Activated CD4-positive, alpha-beta T cell treated with anti-CD3 and anti-CD28 coated beads, Interleukin-2, amount 50 U/mL, for 24 hours (primary cell): ENCODE data around the gene BAZ1B.
"Not testable (repeated sequence)": the region's sequence is repeated elsewhere in the genome, so short reads cannot be mapped to it uniquely, and the experiment has no call there.

ENCODE experiments used
- DNase-seq, 2 donors: peaks; one replicate each; pipeline ENCODE4 v3.0.0-alpha.2; 2020; ENCODE audit warnings: low read depth in 1 of 2, low spot score in 1 of 2

The BAZ1B gene

DNA sequence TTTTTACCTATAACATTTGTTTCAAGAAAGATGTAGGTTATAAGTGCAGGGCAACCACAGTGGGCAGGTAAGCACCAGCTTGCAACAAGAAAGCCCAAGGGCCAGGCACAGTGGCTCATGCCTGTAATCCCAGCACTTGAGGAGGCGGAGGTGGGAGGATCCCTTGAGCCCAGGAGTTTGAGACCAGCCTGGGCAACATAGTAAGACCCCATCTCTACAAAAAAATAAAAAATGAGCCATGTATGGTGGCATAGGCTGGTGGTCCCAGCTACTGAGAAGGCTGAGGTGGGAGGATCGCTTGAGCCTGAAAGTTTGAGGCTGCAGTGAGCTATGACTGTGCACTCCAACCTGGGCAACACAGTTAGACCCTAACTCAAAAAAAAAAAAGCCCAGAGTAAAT lies 22.6 kb upstream of the BAZ1B start:
- no peak for DNase-seq

DNA sequence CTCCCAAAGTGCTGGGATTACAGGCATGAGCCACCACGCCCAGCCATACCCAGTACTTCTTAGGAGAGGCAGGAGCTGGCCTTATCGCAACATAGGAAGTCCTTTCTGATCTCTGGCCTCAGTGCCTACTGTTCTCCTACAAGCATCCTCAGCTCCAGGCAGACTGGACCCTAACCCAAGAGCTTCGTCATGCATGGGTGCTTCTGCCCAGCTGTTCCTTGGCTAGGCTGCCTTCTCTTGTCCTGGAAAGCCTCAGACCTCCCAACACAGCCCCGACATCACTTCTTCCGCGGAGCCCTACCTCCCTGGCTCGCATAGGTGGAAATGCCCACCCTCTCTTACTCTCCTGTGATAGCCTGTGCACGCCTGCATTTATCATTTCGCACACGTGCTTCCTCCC lies 19.6 kb upstream of the BAZ1B start:
- DNase-seq: no peak

DNA sequence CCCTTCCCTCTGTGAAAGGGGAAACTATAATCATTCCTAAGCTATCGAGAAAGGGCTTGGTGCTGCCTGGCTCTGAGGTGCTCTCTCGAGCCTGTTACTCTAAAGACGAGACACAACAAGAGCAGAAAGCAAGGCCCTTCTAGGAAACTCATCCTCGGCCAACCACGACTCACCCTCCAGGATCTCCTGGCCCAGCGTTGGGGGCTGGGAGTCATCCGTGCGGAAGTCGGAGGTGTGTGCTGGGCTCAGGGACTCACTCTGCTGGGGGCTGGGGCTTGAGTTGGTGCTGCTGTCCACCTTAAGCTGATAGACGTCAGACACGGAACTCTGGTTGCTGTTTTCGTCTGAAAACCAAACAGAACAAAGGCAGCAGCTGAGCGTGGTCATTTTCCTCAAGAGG lies 17.6 kb upstream of the BAZ1B start:
- DNase-seq: no peak

DNA sequence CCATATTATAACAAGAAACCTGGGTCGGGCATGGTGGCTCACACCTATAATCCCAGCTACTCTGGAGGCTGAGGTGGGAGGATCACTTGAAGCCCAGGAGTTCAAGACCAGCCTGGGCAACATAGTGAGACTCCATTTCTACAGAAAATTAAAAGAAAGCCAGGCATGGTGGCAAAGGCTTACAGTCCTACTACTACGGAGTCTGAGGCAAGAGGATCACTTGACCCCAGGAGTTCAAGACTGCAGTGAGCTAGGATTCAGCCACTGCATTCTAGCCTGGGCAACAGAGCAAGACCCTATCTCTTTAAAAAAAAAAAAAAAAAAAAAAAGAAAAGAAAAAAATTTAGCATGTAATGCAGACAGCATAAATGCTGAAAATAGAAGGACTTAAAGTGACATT lies 16.4 kb upstream of the BAZ1B start:
- not testable (repeated sequence) for DNase-seq

DNA sequence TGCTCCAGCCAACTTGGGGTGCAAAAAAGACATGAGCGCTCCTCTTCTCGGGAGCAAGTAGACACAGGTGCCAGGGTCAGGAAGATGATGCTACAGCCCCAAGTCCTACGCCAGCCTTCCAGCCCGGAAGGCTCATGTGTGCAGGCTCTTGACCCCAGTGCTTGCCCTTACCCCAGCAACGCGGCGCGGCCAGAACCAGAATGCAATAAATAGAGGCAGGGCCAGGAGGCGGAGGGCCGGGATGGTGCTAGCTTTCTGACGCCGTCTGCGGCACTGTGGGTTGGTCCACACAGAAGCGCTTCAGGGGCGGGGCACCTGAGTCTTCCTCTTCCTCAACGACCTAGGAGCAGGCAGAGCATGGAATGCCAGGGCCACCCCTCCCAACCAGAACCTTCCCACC lies 15.0 kb upstream of the BAZ1B start:
- DNase-seq: no peak

DNA sequence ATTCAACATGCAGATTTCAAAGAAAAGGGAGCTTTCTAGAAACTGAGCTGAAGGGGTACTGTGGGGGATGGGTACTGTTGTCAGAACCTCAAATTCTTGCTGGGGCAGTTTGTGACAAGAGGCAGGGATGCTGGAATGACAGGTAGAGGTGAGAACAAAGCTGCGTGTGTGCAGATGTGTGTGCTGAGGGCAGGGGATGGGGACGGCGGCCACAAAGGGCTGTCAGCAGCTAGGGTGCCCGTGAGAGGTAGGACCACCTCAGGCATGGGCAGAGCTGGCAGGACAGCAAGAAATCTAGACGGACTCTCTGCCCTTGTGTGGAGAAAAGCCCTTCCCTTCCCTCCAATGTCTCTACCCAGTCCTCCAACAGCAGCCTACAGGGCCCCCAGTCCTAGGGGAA lies 14.4 kb upstream of the BAZ1B start:
- DNase-seq: no peak

DNA sequence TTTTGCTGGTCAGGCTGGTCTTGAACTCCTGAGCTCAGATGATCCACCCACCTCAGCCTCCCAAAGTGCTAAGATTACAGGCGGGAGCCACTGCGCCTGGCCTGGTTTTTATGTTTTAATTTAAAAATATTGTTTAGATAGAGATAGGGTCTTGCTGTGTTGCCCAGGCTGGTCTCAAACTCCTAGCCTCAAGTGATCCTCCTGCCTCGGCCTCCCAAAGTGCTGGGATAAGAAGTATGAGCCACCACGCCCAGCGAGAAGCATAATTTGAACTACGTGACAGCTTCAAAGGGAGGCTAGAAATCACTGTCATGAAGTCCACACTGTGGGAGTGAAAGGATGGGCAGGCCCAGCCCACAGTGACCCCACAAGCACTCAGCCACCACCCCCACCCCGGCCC lies 13.8 kb upstream of the BAZ1B start:
- DNase-seq: not testable (repeated sequence)

DNA sequence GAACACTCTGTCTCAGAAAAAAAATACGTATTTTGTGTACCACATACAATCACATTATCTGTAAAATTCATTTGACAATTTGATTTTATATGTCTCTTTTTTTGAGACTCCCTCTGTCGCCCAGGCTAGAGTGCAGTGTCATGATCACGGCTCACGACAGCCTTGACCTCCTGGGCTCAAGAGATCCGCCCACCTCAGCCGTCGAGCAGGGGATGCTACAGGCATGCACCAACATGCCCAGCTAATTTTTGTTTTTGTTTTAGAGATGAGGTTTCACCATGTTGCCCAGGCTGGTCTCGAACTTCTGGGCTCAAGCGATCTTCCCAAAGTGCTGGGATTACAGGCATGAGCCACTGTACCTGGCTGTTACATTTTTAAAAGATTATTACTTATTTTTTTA lies 11.6 kb upstream of the BAZ1B start:
- DNase-seq: no peak

DNA sequence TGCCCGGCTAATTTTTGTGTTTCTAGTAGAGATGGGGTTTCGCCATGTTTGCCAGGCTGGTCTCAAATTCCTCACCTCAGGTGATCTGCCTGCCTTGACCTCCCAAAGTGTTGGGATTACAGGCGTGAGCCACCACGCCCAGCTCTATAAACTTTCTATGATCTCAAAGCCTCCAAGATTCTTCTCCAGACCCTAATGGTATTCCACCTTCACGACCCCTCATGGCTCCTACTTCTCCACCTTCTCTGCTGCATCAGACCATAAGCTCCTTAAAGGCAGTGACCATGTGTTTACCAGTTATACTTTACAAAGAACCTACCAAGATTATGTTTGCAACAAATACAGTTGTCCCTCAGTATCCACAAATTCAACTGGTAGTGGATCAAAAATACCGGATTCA lies 10.1 kb upstream of the BAZ1B start:
- DNase-seq: no peak

DNA sequence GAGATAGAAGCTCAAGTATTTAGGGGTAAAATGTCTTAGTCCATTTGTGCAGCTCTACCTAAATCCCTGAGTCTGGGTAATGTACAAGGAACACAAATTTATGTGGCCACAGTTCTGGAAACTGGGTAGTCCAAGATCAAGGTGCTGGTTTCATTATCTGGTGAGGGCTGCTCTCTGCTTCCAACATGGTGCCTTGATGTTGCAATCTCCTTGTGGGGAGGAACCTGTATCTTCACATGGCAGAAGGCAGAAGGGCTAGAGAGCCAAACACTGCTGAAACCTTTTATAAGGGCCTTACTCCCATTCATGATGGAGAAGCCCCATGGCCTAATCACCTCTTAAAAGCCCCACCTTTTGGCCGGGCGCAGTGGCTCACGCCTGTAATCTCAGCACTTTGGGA lies 8.7 kb upstream of the BAZ1B start:
- DNase-seq: no peak

DNA sequence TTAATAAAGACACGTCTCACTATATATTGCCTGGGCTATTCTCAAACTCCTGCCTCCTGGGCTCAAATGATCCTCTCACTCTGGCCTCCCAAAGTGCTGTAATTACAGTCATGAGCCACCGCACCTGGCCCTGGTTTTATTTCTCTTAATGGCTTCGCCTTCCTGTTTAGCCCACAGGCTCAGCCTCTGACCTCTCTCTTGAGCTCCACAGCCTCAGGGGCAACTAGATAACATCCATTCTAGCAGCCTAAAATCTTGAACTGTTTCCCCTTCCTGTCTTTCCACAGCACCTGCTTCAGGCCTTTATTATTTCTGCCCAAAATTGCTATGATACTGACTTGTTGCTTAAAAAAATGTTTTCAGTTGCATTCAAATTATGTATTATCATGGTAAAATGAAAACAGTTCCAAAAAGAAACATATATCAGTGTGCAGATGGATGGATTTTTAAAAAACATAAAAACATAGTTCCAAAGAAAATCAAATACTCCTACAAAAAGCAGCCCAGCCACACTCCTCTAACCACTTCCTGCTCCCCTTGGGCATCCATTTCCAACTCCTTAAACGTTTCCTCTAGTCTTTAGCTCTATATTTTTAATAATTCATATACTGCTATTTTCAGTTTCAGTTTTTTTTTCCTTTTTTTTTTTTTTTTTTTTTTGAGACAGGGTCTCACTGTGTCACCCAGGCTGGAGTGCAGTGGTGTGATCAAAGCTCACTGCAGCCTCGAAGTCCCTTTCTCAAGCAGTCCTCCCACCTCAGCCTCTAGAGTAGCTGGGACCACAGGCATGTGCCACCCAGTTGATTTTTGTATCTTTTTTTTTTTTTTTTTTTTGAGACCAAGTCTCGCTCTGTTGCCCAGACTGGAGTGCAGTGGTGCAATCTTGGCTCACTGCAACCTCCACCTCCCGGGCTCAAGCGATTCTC lies 5.1 kb upstream of the BAZ1B start:
- no peak for DNase-seq

DNA sequence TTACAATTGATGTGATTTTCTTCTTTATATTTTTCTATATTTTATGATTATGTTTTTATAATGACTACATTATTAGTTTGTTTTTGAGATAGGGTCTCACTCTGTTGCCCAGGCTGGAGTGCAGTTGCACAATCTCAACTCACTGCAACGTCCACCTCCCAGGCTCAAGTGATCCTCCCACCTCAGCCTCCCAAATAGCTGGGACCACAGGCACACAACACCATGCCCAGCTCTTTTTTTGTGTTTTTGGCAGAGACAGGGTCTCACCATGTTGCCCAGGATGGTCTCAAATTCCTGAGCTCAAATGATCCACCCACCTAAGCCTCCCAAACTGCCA lies 4.0 kb upstream of the BAZ1B start:
- DNase-seq: not testable (repeated sequence)

DNA sequence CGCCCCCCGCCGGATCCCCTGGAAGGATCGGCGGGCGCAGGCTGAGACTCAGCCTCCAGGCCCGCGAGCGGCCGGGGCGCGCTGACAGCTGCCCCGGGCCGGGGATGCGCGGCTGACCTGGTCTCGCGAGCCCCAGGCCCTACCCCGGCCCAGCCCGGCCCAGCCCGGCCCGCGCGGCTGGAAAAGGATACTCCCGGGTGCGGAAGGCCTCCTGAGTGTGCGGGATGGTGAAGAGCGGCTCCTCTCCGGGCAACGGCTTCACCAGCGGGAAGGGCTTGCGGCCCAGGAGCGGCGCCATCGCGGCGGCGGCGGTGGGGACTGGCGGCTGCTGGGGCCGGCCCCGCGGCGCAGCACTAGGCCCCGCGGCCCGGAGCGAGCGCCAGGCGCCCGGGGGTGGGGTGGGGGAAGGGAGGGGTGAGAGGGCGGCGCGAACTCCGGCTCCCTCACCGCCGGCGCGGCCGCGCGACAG lies 423 bp downstream of the BAZ1B start:
- no peak for DNase-seq

DNA sequence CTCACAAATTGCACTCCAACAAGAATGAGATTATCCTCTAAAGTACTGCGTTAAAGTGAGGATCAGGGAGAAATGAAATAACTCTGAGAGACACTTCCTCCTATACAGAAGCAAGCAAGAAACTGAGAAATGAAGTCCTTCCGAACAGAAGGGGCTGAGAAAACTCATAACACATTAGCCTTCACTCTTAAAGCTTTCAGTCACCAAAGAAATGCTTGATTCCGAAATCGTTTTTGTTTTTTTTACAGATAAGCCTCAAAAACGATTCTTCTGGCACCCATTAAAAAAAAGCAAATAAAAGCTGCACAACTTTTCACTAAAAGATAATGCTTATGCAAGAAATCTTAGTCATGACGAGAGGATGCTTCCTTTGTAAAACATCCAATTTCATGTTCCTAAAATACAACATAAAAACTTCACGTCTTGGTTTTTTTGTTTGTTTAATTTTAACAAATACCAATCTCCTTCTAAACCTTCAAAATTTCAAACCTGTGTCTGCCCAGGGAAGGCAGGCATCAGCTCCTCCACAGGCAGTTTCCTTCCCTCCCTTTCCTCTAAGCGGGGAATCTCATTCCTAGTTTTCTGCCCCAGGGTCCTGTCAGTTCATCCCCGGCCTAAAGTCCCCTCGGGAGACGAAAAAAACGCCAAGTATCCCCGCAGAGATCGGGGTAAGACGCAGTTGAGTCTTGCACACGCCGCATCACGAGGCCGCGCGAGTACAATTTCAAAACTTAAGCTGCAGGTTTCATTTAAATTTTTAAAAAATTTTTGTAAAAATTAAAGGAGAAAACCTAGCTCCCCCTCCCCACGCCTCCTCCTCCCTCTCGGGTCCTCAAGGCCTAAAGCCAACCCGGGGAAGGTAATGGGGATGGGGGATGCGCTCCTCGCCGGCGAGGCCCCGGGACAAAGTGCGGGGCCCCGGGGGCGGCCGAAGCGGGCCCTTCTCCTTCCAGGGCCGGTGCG lies 1.1 kb downstream of the BAZ1B start:
- DNase-seq: no peak

DNA sequence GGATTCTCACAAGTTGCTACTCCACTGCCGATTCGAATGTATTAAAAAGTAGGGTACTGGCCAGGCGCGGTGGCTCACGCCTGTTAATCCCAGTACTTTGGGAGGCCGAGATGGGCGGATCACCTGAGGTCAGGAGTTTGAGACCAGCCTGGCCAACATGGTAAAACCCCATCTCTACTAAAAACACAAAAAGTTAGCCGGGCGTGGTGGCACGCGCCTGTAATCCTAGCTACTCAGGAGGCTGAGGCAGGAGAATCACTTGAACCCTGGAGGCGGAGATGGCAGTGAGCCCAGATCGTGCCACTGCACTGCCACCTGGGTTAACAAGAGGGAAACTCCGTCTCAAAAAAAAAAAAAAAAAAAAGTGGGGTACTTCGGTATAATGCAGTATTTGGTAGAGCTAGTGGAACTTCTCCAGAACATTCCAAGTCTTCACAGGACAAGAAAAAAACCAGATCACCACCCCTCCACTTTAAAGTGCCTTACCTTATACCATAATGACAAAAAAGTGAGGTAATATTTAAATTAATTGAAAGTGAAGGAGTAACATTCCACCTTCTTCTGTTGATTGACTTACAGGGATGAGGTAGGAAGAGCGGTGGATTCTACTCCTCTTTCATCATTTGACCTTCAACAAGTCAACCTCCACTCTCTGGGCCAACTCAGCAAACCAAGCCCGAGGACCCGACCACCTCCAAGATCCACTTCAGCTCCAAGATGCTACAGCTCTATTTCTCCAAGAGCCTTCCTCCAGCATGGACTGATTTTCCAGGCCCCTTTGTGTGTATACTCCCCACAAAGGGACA lies 2.0 kb downstream of the BAZ1B start:
- DNase-seq: no peak

DNA sequence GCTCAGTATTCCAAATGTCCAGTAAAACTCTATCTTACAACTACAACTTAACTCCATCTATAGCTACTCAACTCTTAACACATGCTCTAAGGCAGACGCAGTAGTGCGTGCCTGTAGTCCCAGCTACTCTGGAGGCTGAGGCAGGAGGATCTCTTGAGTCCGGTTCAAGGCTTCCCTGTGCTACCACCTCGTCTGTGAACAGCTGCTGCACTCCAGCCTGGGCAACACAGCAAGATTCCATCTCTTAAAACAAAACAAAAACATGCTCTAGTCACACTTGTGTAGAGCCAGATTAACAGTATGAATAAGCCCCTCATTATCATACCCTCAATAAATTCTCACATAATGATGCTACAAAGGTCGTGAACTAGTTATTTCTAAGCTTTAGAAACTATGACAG lies 3.6 kb downstream of the BAZ1B start:
- no peak for DNase-seq

DNA sequence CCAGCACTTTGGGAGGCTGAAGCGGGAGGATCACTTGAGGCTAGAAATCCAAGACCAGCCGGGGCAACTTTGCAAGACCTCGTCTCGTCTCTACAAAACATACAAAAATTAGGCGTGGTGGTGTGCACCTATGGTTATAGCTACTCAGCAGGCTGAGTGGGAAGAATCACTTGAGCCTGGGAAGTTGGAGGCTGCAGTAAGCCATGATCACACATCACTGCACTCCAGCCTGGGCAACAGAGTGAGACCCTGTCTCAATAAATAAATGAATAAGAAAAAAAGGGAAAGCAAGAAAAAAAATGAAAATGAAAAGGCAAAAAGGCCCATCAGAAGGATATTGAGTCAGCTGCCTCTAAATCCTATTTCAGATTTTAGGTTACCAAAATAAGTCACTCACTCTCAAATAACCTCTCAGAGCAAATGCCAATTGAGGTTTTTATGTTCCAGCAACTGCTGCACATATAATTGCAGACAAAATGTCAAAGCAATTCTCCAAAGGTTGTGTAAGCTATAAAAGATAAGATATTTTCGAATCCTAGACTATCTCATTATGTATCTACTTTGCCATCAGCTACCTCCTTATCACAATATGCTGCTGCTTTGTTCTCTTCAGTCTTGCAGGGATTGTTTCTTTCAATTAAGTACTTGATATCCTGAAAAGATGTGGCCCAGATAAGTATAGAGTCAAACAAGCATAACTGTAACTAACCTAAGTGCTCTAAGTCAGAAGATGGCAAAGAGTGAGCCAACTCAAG lies 4.7 kb downstream of the BAZ1B start:
- DNase-seq: no peak

DNA sequence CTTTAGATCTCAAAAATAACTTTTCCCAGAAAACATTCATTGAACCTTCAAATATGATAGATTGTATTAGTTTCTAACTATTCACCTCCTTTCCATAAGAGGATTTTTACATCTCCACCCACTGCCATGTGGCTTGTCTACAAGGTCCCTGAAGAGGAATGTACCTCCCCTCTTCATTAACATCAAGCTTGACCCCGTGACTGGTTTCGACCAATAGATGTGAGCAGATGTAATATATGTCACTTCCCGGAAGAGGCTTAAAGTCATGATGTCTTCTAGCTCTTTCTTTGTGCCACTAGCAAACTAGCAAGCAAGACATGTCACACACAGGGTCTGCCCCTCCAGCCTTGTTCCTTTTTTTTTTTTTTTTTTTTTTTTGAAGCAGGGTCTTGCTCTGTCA lies 6.9 kb downstream of the BAZ1B start:
- DNase-seq: no peak

DNA sequence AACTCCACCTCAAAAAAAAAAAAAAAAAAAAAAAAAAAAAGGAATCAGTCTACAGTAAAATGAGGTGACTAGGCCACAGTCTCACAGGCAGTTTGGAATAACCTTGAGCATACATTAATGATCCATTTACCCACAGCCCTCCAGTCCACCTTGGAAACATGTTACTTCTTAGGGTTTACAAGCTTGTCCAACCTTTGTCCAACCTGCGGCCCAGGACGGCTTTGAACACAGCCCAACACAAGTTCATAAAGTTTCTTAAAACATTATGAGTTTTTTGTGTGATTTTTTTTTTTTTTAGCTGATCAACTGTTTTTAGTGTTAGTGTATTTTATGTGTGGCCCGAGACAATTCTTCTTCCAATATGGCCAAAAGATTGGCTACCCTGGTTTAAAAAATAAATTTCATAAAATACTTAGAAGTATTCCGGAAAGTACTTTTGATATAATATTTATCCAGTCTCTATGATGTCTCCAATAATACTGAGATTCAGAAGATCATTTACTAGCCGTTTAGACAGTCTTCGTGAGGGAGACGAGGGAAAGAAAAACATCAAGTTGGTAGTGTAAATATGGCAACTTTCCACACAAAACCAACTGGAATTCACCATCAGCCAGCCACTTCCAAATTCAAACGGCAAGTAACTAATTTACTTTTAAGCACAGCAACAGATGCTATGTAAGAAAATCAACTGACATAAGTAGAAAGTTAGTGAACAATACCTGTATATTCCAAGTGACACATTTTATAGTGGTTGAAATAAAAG lies 9.9 kb downstream of the BAZ1B start:
- no peak for DNase-seq

DNA sequence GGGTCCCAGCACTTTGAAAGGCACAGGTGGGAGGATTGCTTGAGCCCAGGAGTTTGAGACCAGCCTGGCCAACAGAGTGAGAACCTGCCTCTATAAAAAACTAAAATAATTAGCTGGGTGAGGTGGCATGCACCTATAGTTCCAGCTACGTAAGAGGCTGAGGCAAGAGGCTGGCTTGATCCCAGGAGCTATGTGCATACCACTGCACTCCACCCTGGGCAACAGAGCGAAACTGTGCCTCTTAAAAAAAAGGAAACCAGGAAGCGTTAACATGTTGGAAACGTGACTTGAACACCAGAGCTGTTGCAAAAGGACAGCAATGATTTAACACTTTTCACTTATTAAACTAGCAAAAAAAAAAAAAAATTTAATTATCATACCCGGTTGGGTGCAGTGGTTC lies 12.6 kb downstream of the BAZ1B start:
- no peak for DNase-seq
